GM12873 (cell line): Measurements from ENCODE around the gene UQCRC1.

Experiments
- TF ChIP-seq, protein P1 (sequence below): IDR thresholded peaks from 2 replicates; pipeline ENCODE4 v1.5.1; 2012; ENCODE audit warnings: low read depth, mild to moderate bottlenecking, moderate library complexity, low read length, control low read depth; ENCODE audit not compliant: insufficient read depth; ENCODE audit errors: missing control alignments

UQCRC1 gene

DNA sequence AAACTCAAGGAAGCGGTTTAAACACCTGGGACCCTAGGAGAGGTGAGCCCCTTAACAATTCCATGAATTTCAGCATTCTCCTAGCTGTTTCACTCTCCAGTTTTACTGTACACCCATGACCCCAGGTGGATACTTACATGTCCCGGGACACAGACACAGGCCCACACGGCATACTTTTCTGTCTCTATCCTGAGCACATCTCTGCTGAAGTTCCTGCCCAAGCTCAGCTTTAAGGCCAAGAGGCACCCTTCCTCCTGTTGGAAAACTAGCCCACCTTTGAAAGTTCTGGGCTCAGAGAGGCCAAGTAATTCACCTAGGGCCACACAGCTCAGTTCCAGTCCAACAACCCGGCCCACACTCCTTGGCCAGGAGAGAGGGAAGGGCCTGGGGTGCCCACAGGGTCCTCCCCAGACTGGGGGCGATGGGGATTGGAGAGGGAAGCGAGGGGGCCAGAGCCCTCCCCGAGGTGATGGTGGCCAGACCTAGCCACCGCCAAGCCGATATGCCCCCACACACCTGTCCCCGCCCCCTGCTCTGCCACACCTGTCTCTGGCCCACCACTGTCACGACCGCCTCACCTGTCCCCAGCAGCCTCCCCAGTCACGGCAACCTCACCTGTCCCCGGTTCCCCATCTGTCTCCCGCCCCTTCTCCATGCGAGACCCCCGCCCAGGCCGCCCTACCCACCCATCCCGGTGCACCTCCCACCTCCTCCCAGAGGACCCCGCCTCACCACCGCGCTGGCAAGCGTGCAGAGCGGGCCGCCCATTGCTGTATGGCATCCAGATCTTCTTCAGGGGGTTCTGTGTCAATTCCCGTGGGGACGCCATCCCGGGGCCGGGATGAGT lies 53.3 kb downstream of the UQCRC1 start:
- TF ChIP-seq, protein P1, sequence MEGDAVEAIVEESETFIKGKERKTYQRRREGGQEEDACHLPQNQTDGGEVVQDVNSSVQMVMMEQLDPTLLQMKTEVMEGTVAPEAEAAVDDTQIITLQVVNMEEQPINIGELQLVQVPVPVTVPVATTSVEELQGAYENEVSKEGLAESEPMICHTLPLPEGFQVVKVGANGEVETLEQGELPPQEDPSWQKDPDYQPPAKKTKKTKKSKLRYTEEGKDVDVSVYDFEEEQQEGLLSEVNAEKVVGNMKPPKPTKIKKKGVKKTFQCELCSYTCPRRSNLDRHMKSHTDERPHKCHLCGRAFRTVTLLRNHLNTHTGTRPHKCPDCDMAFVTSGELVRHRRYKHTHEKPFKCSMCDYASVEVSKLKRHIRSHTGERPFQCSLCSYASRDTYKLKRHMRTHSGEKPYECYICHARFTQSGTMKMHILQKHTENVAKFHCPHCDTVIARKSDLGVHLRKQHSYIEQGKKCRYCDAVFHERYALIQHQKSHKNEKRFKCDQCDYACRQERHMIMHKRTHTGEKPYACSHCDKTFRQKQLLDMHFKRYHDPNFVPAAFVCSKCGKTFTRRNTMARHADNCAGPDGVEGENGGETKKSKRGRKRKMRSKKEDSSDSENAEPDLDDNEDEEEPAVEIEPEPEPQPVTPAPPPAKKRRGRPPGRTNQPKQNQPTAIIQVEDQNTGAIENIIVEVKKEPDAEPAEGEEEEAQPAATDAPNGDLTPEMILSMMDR, result no peak

DNA sequence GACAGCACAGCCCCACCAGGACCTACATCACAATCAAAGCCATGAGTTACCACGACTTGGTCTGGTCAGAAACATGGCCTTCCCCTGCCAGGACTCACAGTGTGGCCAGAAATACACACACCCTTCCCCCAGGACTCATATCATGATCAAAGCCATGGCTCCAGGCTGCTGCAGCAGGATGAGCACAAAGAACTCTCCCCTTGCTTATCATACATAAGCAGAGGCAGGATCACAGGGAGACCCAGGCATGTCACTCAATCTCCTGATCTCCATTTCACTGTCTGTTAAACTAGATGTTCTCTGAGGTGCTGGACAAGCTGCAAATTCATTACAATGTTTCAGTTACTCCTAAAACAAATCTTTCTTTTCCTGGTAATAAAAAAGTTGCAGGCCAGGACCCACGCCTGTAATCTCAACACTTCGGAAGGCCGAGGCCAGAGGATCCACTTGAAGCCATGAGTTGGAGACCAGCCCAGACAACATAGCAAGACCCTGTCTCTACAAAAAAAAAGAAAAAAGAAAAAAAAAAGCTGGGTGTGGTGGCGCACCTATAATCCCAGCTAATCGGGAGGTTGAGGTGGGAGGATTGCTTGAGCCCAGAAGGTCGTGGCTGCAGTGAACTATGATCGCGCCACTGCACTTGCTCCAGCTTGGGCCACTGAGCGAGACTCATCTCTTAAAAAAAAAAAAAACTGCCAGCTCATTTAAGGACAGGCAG lies 54.1 kb downstream of the UQCRC1 start:
- TF ChIP-seq, protein P1, result no peak

GRCh38 chr3:48553886-48554845 lies 55.3 kb downstream of the UQCRC1 start:
- TF ChIP-seq, protein P1, result no peak

DNA sequence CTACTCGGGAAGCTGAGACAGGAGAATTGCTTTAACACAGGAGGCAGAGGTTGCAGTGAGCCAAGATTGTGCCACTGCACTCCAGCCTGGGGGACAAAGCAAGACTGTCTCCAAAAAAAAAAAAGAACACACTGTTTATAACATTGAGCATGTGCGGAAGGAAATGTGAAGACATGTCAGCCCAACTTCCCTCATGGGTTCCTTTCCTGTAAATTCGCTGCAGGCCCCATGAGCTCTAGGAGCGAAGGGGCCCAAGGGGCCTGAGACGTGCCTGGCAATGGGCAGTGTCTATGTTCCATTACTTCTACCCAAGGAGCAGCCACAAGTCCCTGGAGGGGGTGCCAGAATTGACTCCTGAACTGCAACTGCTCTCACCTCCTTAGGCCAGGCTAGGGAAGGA lies 56.1 kb downstream of the UQCRC1 start:
- TF ChIP-seq, protein P1, result no peak

DNA sequence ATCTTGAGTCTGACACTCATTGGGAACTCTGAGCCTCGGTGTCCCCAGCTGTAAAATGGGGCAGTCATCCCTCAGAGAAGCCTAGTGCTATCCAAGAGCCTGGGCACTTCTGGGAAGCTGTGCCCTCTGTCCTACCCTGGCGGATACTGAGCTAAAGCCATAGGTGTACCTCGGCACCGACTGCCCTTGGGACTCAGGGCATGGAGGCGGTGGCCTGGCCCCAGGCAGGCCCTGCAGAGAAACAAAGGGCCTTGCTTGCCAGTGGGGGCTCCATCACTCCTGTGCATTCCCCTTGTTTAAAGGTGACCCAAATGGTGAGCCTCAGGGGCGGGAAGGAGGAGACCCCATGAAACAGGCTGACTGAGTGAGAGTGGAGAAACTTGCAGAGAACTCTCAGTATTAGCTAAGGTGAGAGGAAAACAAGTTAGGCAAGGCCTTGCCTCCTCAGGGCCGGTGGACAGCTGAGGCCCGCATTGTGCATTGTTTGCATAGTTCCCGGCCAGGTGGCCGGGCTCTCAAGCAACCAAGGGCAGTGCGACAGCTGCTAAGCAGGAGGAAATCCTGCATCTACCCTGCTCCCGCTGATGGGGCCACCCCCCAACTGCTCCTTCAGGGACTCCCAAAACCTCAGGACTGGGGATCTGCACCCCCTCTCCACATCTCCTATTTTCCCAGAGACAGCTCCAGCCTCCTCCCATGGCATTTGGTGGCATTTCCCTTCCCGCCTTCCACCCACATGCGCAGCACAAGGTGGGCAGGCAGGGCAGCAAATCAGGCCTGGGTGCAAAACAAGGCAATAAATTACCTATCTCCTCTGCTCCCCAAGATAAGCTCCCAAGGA lies 57.1 kb downstream of the UQCRC1 start:
- TF ChIP-seq, protein P1, result no peak
